H9 (cell line): ENCODE data around the gene MS4A6E. TPM values are rescaled to one million over a fixed set of nuclear protein-coding genes. Genes with fewer than 3 reads are reported as not detected.

ENCODE experiments used
- DNase-seq: peaks from one replicate; pipeline ENCODE4 v3.0.0-alpha.2; 2017
- H2AFZ ChIP-seq: one replicate; pipeline ENCODE4 v1.6.1; 2013; ENCODE audit warnings: mild to moderate bottlenecking, low read length, control low read depth, moderate library complexity
- H2AK5ac ChIP-seq: 2 replicates; pipeline ENCODE4 v1.6.1; 2013; ENCODE audit warnings: low read length, control low read depth, mixed read lengths; ENCODE audit not compliant: insufficient read length
- H2BK120ac ChIP-seq: one replicate; pipeline ENCODE4 v1.6.1; 2013; ENCODE audit warnings: low read depth, mild to moderate bottlenecking, low read length, control low read depth, inconsistent platforms; ENCODE audit not compliant: poor library complexity, severe bottlenecking
- H2BK12ac ChIP-seq: 2 replicates; pipeline ENCODE4 v1.6.1; 2013; ENCODE audit warnings: low read length, control low read depth, mixed read lengths, low read depth; ENCODE audit not compliant: insufficient read length
- H2BK15ac ChIP-seq: 2 replicates; pipeline ENCODE4 v1.6.1; 2013; ENCODE audit warnings: low read depth, low read length, control low read depth
- H2BK20ac ChIP-seq: one replicate; pipeline ENCODE4 v1.6.1; 2013; ENCODE audit warnings: low read depth, mild to moderate bottlenecking, low read length, control low read depth, inconsistent platforms; ENCODE audit not compliant: poor library complexity, severe bottlenecking
- H2BK5ac ChIP-seq: 2 replicates; pipeline ENCODE4 v1.6.1; 2013; ENCODE audit warnings: low read length, control low read depth, mixed read lengths; ENCODE audit not compliant: insufficient read length
- H3K14ac ChIP-seq: 2 replicates; pipeline ENCODE4 v1.6.1; 2013; ENCODE audit warnings: low read length, control low read depth; ENCODE audit not compliant: insufficient read depth
- H3K18ac ChIP-seq: 2 replicates; pipeline ENCODE4 v1.6.1; 2013; ENCODE audit warnings: low read depth, mild to moderate bottlenecking, mixed read lengths, low read length, control low read depth; ENCODE audit not compliant: insufficient read length
- H3K23ac ChIP-seq: 2 replicates; pipeline ENCODE4 v1.6.1; 2013; ENCODE audit warnings: low read length, control low read depth, mixed read lengths, low read depth; ENCODE audit not compliant: insufficient read length
- H3K23me2 ChIP-seq: 2 replicates; pipeline ENCODE4 v1.6.1; 2013; ENCODE audit warnings: low read depth, mild to moderate bottlenecking, mixed read lengths, low read length, control low read depth; ENCODE audit not compliant: insufficient read length, poor library complexity, severe bottlenecking
- H3K27ac ChIP-seq: 2 replicates; pipeline ENCODE4 v1.5.1; 2013; ENCODE audit warnings: low read length, control low read depth, mixed read lengths, low read depth; ENCODE audit not compliant: insufficient read length
- H3K27me3 ChIP-seq: 2 replicates; pipeline ENCODE4 v1.6.1; 2013; ENCODE audit warnings: low read length, control low read depth, inconsistent platforms; ENCODE audit not compliant: insufficient read depth
- H3K4ac ChIP-seq: 2 replicates; pipeline ENCODE4 v1.6.1; 2013; ENCODE audit warnings: low read depth, mild to moderate bottlenecking, control low read depth, inconsistent platforms, low read length, moderate library complexity
- H3K4me1 ChIP-seq: 2 replicates; pipeline ENCODE4 v1.6.1; 2013; ENCODE audit warnings: low read length, control low read depth, inconsistent platforms; ENCODE audit not compliant: insufficient read depth
- H3K4me2 ChIP-seq: 2 replicates; pipeline ENCODE4 v1.6.1; 2013; ENCODE audit warnings: low read length, control low read depth, mixed read lengths; ENCODE audit not compliant: insufficient read length, insufficient read depth
- H3K56ac ChIP-seq: 2 replicates; pipeline ENCODE4 v1.6.1; 2013; ENCODE audit warnings: low read depth, mild to moderate bottlenecking, mixed read lengths, low read length, control low read depth; ENCODE audit not compliant: insufficient read length
- H3K79me1 ChIP-seq: 2 replicates; pipeline ENCODE4 v1.6.1; 2013; ENCODE audit warnings: low read depth, mild to moderate bottlenecking, moderate library complexity, low read length, control low read depth, inconsistent platforms; ENCODE audit not compliant: insufficient read depth, poor library complexity, severe bottlenecking
- H3K79me2 ChIP-seq: 2 replicates; pipeline ENCODE4 v1.6.1; 2013; ENCODE audit warnings: low read length, control low read depth, inconsistent platforms; ENCODE audit not compliant: insufficient read depth
- H3K9ac ChIP-seq: 2 replicates; pipeline ENCODE4 v1.6.1; 2013; ENCODE audit warnings: low read length, control low read depth, mixed read lengths; ENCODE audit not compliant: insufficient read length; ENCODE audit errors: extremely low read depth
- H3K9me3 ChIP-seq: one replicate; pipeline ENCODE4 v1.6.1; 2013; ENCODE audit warnings: low read depth, low read length, inconsistent platforms; ENCODE audit not compliant: control insufficient read depth
- H3T11ph ChIP-seq: one replicate; pipeline ENCODE4 v1.6.1; 2013; ENCODE audit warnings: mild to moderate bottlenecking, low read length, control low read depth, inconsistent platforms
- H4K20me1 ChIP-seq: one replicate; pipeline ENCODE4 v1.6.1; 2013; ENCODE audit not compliant: control insufficient read depth, insufficient read length, insufficient read depth
- H4K5ac ChIP-seq: 2 replicates; pipeline ENCODE4 v1.6.1; 2013; ENCODE audit warnings: low read depth, mild to moderate bottlenecking, mixed read lengths, low read length, control low read depth; ENCODE audit not compliant: insufficient read length
- H4K8ac ChIP-seq: replicated peaks from 2 replicates; pipeline ENCODE4 v1.6.1; 2013; ENCODE audit warnings: low read length, control low read depth, mixed read lengths, low read depth; ENCODE audit not compliant: insufficient read length
- H4K91ac ChIP-seq: 2 replicates; pipeline ENCODE4 v1.6.1; 2013; ENCODE audit warnings: low read depth, mild to moderate bottlenecking, moderate library complexity, mixed read lengths, low read length, control low read depth; ENCODE audit not compliant: insufficient read length
- H3K27ac Mint-ChIP-seq, 3 experiments: 2 replicates in 2 of 3; 3 replicates in 1 of 3; pipeline ENCODE4 v1.8.0; 2020 to 2021; ENCODE audit warnings: mixed read lengths in 3 of 3, mild to moderate bottlenecking in 1 of 3, moderate library complexity in 1 of 3
- H3K27me3 Mint-ChIP-seq: 2 replicates; pipeline ENCODE4 v1.8.0; 2021; ENCODE audit warnings: low read depth, mild to moderate bottlenecking, moderate library complexity, mixed read lengths
- H3K36me3 Mint-ChIP-seq, 3 experiments: 2 replicates in 2 of 3; 3 replicates in 1 of 3; pipeline ENCODE4 v1.8.0; 2020 to 2021; ENCODE audit warnings: low read depth in 3 of 3, mixed read lengths in 3 of 3; ENCODE audit not compliant: insufficient read depth in 1 of 3
- H3K4me1 Mint-ChIP-seq, 2 experiments: 2 replicates each; pipeline ENCODE4 v1.8.0; 2020; ENCODE audit warnings: mixed read lengths in 2 of 2
- H3K4me3 Mint-ChIP-seq, 2 experiments: 2 replicates in 1 of 2; 3 replicates in 1 of 2; pipeline ENCODE4 v1.8.0; 2020 to 2021; ENCODE audit warnings: mild to moderate bottlenecking in 2 of 2, mixed read lengths in 2 of 2, moderate library complexity in 1 of 2
- H3K9me3 Mint-ChIP-seq, 2 experiments: 2 replicates in 1 of 2; 3 replicates in 1 of 2; pipeline ENCODE4 v1.8.0; 2020; ENCODE audit warnings: mild to moderate bottlenecking in 2 of 2, mixed read lengths in 2 of 2, moderate library complexity in 1 of 2
- WGBS: extraction: QIAGEN DNeasy Blood & Tissue Kit; methylation state at CpG from one replicate; pipeline ENCODE4 v1.1.7; 2013; ENCODE audit warnings: missing lambda C conversion rate, low lambda C conversion rate, mixed read lengths; ENCODE audit not compliant: insufficient read length; ENCODE audit errors: extremely low coverage; 5-methylcytosine and 5-hydroxymethylcytosine counted together
- total RNA-seq: library from RNA; stranded (reverse); gene quantifications from 2 replicates; pipeline ENCODE4 v1.2.1, GENCODE V29; 2021
- TF ChIP-seq, protein P1 (sequence below): fragments of 200-600 bp; sonication (generic); conservative IDR thresholded peaks from 3 replicates; pipeline ENCODE4 v1.8.0; 2021; ENCODE audit warnings: antibody characterized with exemption, mild to moderate bottlenecking

Gene MS4A6E
- total RNA-seq, 1 experiment from 2014 or later: not detected

DNA sequence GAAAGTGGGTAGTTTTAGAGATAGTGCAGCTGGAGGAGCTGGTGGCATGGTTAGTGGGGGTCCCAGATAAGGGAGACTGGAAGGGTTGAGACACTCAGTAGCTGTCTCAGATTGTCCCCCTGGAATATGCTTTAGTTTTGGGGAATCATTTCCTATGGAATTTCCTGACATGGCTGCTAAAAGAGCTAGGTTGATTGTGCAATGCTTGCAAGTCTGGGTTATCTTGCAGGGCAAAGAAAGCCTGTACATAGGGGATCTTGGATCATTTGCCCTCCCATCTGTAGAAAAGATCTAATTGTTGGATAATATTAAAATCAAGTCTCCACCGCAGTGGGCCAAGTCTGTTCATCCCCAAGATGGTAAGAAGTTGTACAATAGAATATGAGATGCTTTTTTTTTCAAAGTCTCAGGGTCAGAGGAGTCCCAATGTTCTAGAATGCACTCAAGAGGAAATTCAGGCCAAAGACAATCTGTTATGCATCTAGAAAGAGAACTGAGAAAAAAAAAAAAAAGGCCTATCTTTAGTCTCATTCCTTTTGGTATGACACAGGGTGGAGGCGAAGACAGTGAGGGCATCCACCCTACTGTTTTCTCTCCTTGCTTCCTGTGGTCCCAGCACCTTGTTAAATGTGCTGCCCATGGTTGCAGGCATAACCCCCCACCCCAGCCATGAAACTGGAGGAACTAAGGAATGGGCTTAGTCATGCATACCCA is 20.2 kb downstream of the MS4A6E start:
- TF ChIP-seq, protein P1, sequence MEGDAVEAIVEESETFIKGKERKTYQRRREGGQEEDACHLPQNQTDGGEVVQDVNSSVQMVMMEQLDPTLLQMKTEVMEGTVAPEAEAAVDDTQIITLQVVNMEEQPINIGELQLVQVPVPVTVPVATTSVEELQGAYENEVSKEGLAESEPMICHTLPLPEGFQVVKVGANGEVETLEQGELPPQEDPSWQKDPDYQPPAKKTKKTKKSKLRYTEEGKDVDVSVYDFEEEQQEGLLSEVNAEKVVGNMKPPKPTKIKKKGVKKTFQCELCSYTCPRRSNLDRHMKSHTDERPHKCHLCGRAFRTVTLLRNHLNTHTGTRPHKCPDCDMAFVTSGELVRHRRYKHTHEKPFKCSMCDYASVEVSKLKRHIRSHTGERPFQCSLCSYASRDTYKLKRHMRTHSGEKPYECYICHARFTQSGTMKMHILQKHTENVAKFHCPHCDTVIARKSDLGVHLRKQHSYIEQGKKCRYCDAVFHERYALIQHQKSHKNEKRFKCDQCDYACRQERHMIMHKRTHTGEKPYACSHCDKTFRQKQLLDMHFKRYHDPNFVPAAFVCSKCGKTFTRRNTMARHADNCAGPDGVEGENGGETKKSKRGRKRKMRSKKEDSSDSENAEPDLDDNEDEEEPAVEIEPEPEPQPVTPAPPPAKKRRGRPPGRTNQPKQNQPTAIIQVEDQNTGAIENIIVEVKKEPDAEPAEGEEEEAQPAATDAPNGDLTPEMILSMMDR: no peak
- Histone ChIP-seq H4K5ac (no peak overlapping the region), H3K4me1 (no peaks in the 10 kb centered on the region), H2AK5ac (no peak overlapping the region), H3K23me2 (no peaks in the 10 kb centered on the region), H3K79me2 (no peaks in the 10 kb centered on the region), H4K91ac (no peak overlapping the region), H4K8ac (no peak overlapping the region), H3K9me3 (no peaks in the 10 kb centered on the region), H2BK5ac (no peak overlapping the region), H3K56ac (no peak overlapping the region), H3K79me1 (no peaks in the 10 kb centered on the region), H2BK120ac (no peak overlapping the region), H3K23ac (no peak overlapping the region), H3K27me3 (no peaks in the 10 kb centered on the region), H2AFZ (no peak overlapping the region), H3T11ph (no peak overlapping the region), H3K14ac (no peak overlapping the region), H3K27ac (no peak overlapping the region), H2BK15ac (no peak overlapping the region), H2BK12ac (no peak overlapping the region), H3K18ac (no peak overlapping the region), H2BK20ac (no peak overlapping the region), H3K4ac (no peak overlapping the region), H3K9ac (no peak overlapping the region), H4K20me1 (no peaks in the 10 kb centered on the region), H3K4me2 (no peak overlapping the region)
- H3K36me3 Mint-ChIP-seq: peaks cover 0 to 3% (median 0%) of the 10 kb centered on the region in 3 experiments; a peak in 1 of 7 replicates
- H3K4me1 Mint-ChIP-seq: peaks cover 2 to 9% of the 10 kb centered on the region in 2 experiments
- H3K9me3 Mint-ChIP-seq: peaks cover 7 to 11% of the 10 kb centered on the region in 2 experiments; a peak in 3 of 5 replicates
- DNase-seq: no peak
- no peak overlapping the region for H3K4me3 Mint-ChIP-seq
- no peaks in the 10 kb centered on the region; the same call in 1 of the 2 replicates for H3K27me3 Mint-ChIP-seq
- no CpG with 5 or more reads among the region's 2 CpGs for WGBS
- no peak overlapping the region for H3K27ac Mint-ChIP-seq
